ENCODE measurements around the gene KMT2E.

KMT2E gene

DNA sequence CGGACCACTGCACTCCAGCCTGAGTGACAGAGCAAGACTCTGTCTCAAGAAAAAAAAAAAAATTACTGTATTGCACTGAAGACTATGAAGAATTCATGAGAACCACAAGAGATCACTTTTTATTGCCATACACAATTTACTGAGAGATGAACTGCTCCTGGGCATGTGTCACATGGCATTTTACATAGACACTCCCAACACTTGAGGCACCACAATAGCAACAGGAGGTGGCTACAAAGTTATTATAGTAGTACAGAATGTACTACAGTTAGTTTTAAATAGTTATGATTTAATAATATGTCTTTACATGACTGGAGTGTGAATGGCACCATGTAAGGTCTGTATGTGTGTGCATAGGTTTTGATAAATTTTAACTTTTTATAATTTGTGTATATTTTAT is 70.6 kb downstream of the KMT2E start:
- no peak for DNase-seq

DNA sequence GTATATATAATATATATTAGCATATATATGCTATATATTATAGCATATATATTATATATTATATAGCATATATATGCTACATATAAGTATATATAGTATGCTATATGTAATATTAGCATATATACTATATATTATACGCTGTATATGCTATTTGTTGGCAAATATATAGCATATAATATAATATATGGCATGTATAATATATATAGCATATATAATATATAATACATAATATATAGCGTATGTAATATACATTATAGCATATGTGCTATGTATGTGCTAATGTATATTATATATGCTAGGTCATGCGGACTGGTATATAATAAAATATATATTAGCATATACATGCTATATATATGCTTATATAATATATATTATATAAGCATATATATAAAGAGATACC is 72.8 kb downstream of the KMT2E start:
- no peak for DNase-seq

DNA sequence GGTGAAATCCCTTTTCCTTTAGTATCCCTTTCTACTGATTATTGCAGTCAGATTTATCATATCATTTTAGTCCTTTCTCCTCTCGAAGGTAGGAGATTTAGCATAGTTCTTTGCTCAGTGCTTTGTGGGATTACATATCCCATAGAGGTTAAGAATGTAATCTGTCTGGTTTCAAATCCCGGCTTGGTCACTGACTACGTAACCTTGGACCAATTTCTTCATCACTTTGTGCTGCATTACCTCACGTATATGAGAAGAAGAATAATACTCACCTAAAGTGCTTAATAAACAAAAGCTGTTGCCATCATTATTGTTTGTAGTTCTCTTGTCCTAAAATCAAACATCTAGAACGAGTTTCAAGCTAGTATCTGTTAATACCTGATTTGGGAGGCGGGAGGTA is 74.0 kb downstream of the KMT2E start:
- DNase-seq: no peak

DNA sequence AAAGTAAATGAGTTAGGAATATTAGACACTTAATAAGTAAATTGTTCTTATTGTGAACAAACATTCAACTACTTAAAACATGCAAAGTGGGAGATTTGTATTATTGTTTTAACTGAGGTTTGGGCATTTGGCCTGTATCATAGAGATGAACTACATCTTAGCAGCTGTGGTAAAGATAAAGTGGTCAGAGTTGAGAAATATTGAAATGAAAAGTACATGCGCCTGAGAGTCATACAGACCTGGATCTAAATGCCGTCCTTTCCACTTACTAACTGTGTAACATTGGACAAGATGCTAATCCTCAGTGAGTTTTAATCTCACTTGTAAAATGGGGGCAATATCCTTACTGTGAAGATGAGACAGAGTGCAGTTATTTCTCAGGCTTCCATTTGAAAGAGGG is 74.5 kb downstream of the KMT2E start:
- no peak for DNase-seq

DNA sequence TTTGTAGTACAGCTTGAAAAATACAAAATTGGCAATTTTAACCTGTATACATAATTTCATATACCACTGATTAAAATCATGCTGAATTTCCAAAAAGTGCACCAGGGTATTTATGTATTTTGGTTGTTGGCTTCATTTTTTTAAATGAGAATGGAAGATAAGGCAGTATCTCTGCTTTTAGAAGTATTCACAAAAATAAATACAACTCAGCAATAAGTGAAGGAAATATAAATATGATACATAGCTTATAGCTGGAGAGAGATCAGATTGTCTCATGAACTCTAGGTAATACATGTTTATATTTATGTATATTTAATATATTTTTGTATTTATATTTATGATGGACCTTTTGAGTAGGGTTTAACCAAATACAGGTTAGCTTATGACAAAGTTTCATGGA is 81.0 kb downstream of the KMT2E start:
- no peak for DNase-seq

GRCh38 chr7:105096306-105096705 is 82.3 kb downstream of the KMT2E start:
- no peak for DNase-seq

DNA sequence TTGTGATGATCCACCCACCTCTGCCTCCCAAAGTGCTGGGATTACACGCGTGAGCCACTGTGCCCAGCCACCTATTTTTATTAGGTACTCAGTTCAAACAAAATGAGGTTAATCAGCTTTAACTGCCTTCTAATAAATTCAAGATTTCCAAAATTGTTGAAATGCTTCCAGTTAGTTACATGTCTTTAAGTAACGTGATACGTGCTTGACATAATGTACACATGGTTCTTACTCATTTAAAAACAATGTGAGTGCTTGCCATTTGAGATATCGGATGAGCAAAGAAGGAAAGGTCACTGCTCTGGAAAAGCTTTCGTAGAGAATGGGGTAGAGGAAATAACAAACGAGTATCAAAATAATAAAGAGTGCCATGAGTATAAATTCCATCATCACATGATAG is 83.6 kb downstream of the KMT2E start:
- DNase-seq: no peak

DNA sequence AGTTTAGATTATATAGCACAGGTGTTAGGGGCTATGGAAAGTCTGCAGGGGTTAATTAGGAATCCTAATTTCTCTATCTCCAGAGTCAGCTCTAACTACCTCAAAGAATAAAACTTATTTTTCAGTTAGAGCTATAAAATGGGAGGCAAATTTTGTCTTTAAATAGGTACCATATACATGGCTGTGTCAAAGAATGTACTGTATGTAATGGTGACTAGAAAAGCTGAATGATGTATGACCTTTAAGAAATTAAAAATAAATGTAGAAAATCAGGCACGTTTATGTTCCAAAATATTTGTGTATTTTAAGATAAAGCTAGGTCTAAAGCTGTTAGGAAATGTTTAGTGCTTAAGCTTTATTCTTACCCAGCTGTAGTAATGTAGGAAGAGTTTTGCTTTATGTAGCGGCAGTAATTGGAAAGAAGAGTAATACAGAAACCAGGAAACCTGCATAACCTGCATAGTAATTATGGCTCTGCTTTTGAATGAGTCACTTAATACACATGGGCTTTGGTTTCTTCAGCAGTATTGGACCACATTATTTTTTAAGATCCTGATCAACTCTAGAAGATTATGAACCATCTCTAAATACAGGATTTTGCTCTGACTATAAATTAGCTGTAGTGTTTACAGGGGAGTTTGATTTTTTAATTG is 85.0 kb downstream of the KMT2E start:
- no peak for DNase-seq

DNA sequence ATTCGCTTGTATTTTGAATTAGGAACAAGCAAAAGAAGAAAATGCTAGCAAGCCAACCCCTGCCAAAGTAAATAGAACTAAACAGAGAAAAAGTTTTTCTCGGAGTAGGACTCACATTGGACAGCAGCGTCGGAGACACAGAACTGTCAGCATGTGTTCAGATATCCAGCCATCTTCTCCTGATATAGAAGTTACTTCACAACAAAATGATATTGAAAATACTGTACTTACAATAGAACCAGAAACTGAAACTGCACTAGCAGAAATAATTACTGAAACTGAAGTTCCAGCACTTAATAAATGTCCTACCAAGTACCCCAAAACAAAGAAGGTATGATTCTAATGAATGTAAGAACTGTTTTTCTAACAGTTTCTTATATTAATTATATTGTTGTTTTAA is 87.9 kb downstream of the KMT2E start:
- DNase-seq: no peak

DNA sequence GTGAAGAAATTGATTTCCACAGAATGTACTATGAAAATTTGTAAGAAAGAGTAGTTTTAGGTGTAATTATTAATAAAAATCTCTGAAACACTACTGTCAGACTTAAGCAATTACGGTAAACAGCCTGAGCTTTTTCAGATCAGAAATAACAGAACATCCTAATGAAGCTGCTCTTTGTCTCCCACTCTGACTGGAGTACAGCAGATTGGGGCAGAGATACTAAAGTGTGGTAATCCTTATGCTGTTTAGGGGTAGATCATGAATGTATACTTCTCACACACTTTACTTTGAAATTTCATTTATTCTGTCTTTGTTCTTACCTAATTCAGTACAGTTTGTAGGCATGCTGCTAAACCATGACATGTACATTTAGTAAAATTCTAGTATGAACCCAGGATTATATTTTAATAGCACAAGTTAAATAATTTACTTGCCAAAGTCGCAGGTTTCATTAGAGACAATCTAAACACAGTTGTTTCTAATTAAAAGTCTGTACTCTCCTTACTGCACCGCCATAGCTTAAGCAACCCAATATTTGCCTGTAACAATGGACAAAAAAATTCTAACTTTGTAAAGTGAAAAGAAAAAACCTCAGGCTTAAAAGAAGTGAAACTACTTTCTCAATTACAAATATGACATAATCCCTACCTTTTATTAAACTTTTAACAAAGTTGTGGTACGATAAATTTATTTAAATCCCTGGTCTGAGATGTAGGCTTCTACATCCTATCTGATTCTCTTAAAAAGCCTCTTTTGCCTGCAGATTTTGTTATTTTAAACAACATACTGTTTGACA is 88.8 kb downstream of the KMT2E start:
- DNase-seq: no peak

GRCh38 chr7:105105579-105105978 is 91.6 kb downstream of the KMT2E start:
- no peak for DNase-seq

DNA sequence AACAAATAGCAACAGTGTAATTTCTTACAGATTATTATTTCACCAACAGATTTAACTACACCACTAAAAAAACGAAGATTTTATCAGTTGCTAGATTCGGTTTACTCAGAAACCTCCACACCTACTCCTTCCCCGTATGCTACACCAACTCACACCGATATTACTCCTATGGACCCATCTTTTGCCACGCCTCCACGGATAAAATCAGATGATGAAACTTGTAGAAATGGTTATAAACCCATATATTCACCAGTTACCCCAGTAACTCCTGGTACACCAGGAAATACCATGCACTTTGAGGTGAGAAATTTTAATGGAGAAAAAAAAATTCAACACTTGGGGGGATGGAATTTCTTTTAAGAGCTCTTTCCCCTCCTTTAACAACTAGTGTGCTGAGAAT is 92.5 kb downstream of the KMT2E start:
- no peak for DNase-seq

GRCh38 chr7:105107458-105107857 is 93.5 kb downstream of the KMT2E start:
- no peak for DNase-seq

DNA sequence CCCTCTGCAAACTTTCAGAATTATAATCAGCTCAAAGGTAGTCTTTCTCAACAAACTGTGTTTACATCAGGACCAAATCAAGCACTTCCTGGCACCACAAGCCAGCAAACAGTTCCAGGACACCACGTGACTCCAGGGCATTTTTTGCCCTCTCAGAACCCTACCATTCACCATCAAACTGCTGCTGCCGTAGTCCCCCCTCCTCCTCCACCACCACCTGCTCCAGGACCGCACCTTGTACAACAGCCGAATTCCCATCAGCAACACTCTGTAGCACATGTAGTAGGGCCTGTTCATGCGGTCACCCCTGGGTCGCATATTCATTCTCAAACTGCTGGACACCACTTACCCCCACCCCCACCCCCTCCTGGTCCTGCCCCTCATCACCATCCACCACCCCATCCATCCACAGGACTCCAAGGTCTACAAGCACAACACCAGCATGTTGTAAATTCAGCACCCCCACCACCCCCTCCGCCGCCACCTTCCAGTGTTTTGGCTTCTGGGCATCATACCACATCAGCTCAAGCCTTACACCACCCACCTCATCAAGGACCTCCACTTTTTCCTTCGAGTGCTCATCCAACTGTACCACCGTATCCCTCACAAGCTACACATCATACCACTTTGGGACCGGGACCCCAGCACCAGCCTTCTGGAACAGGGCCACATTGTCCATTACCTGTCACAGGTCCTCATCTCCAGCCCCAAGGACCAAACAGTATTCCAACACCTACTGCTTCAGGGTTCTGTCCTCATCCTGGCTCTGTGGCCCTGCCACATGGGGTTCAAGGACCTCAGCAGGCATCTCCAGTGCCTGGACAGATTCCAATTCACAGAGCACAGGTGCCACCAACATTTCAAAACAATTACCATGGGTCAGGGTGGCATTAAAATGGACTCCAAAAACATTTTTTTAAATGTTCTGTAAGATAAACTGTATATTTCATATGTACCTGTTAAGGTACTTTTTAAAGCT is 98.7 kb downstream of the KMT2E start:
- no peak for DNase-seq

DNA sequence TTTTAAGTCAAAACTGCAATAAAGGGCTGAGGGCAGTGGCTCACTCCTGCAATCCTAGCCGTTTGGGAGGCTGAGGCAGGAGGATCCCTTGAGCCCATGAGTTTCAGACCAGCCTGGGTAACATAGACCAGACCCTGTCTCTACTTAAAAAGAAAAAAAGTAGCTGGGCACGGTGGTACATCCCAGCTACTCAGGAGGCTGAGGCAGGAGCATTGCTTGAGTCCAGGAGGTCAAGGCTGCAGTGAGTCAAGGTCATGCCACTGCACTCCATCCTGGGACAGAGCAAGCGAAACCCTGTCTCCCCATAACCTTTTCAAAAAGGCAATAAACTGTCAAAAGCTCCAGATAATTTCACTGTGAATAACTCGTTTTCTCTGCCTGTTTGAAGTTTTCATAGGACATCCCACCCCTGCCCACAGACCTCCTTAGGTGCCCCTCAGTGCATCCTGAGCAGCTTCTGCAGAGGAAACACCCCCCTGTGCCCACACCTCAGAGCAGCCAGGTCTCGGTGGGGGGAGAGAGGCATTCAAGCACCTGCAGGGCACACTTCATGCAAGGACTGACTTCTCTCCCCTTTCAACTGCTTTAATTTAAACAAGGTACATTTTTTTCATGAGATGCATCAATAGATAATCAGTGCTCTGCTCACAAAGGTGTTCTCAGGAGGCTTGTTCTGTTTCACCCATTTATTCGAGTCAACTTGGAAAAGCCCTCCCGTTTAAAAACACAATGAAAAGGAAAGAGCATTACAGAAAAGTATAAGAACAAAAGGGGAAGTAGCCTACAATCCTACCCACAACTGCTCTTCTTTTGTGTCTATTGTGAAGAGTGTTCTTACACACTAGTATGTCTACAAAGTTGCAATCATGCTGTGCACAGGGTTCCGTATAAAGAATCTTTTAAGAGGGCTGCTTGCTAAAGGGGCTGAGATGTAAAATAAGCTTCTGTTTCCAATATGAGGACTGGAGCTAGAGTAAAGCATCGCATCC is 104.9 kb downstream of the KMT2E start:
- no peak for DNase-seq

GRCh38 chr7:105122619-105123018 is 108.6 kb downstream of the KMT2E start:
- no peak for DNase-seq

DNA sequence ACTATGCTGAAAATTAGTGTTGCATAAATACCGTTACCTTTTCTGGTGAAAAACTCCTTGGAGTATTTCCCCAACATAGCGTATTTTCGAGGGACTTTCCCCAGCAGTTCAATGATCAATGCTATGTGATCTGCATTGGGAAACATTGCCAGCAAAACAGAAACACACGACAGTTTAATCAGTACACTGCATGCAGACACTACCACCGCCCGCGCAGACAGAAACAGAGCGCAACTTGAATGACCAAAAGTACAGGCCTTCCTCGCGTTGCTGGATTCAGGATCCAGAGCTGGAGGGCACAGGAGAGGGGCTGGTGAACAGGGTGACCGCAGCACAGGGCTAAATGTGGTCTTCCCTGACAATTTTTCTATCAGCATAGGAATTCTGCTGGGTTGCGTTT is 111.7 kb downstream of the KMT2E start:
- no peak for DNase-seq

DNA sequence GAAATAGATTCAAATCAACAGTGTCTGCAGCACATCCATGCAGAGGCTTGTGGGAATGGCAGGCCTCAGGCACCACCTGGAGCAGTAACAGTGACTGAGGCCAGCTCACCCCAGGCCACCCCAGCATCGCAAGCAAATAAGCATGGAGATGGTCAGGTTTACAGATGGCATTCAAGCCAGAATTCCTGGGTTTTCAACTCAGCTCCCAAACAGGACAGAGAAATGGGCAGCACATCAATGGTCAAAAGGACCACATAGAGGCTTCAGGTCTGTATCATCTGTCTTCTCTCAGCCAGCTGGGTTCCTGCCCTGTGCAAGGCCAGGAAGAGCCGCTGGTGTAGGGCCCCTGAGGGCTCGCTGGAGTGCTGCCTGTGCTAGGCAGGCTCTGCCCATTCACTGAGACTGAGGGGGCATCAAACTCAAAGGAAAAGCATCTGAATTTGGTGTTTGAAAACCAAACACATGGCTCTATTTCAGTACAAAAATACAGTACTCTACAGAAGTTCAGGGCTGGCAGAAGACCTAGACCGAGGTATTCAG is 112.5 kb downstream of the KMT2E start:
- DNase-seq: no peak

GRCh38 chr7:105127179-105127578 is 113.2 kb downstream of the KMT2E start:
- DNase-seq: no peak

GRCh38 chr7:105130048-105130447 is 116.0 kb downstream of the KMT2E start:
- no peak for DNase-seq

- DNase-seq: no peak
Observed at GRCh38 chr7:105130580-105130979, 116.6 kb downstream of the KMT2E start.

Measured in activated T-cell treated with anti-CD3 and anti-CD28 coated beads for 4 hours (primary cell).